GM19043 (cell line): ENCODE measurements around the gene SLC49A3.
A peak's percentile ranks its signal among the peaks of the same experiment; 100 is the strongest.
"Not testable (repeated sequence)": the region's sequence is repeated elsewhere in the genome, so short reads cannot be mapped to it uniquely, and the experiment has no call there.

Source experiments
- ATAC-seq: cut with Tn5 transposase; IDR thresholded peaks from one replicate; pipeline ENCODE4 v1.9.1; 2021; ENCODE audit warnings: low read depth; ENCODE audit not compliant: unreplicated experiment

Gene SLC49A3

DNA sequence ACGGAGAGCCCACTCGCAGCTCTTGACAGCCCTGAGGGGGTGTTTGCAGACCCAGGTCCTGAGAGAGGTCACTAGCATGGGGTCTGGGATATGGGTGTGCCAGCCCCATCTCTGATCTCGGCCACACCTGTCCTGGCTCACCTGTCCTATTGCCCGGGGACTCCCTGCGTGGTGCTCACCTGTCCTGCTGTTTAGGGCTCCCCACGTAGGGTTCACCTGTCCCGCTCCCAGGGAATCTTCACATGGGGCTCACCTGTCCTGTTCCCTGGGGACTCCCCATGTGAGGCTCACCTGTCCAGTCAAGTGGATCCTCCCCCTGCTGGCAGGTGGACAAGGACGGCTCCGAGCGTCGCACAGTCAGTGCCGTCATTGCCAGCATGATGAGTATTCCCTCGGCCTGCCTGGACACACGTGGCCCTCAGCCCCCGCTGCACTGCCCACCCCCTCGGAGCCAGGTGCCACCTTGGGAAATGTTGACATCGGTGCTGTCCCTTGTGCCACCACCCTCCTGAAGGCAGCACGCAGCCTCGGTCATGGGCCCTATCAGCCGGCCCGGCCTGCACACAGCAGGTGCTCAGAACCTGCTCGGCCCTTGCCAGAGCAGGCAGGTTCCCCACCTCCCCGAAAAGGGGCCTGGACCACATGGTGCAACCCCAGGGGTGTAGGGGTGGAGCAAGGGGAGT, 6.3 kb downstream of the SLC49A3 start:
- no peak for ATAC-seq

DNA sequence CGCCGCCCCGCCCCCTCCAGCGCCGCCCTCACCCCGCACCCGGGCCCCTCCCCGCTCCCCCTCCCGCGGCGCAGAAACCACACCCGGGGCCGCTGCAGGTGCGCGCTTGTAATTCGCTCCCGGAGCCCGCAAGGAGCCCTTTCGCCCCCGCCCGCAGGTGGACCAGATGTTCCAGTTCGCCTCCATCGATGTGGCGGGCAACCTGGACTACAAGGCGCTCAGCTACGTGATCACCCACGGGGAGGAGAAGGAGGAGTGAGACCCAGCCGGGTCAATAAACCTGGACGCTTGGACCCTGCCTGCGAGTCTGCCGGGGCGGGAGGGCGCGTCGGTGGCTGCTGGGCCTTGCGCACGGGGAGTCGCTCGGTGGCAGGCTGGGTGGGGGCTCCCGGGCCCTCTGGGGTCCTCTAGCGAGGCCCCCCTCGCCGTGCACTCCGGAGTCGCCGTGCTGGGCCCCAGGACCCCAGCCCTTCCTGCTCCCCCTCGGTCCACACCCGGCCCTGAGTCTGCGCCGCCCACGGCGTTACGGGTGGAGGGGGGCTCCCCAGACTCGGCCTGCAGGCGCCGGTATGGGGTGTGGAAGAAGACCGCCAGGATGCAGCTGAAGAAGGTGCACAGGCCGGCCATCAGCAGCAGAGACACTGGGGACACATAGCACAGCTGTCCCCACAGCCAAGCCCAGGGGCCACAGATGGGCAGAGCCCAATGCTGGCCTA, 7.1 kb downstream of the SLC49A3 start:
- no peak for ATAC-seq

DNA sequence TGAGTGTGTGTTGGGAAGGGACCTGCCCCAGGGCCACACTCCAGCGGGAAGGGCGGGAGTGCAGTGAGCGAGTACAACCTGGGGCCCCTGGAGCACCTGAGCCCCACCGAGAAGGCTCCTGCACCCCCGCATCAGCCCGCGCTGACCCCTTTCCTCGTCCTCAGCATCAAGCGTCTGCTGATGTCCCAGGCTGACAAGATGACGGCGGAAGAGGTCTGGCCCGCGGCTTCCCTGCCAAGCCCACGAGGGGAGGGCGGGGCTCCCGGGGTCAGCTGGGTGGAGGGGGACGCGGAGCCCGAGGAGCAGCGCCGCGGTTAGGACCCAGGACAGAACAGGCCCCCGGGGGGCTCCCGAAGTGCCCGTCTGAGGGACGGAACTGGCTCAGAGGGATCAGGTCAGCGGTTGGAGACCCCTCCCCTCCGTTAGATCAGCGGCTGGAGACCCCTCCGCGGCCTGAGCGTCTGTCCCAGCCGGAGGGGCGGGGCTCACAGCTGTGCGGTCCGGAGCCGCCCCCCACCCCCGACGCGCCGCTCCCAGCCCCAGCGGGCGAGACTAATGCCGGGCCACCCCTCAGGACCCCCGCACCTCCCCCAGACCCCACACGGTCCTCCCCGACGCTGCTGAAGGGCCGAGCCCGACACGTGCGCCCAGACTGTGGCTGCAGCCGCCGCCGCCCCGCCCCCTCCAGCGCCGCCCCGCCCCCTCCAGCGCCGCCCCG, 7.9 kb downstream of the SLC49A3 start:
- ATAC-seq, result no peak

DNA sequence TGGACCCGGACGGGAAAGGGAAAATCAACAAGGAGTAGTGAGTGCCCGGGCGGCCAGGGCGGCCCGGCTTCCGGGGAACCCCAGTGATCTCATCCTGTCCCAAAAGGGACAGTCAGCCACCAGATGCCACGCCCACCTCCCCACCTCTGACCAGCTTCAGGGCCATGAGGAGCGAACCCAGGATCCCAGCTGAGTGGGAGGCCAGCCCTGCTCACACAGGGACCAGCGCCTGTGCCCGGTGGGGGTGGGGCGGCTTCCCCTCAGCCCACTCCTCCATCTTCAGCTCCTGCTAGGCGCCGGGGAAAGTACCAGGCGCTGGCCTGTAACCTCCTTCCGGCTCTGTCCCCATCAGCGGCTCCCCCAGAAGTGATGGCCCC, 8.4 kb downstream of the SLC49A3 start:
- ATAC-seq, result no peak

DNA sequence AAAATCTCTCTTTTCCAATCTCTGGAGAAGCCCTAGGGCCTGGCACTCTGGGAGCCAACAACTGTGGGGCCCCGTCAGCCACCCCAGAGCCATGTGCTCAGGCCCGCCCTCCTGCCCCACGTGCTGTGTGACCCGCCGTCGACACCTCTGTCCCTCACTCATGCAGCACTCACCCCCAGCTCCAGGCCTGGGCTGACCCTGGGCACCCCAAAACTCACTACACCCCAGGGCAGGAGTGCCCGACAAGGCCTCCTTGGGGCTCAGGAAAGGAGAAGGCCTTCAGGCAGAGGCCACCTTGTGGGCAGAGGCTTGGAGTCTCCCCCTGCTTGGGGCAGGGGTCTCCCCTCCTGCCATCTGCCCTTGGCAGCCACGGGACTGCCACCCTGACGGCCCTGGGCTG, 8.9 kb downstream of the SLC49A3 start:
- no peak for ATAC-seq

DNA sequence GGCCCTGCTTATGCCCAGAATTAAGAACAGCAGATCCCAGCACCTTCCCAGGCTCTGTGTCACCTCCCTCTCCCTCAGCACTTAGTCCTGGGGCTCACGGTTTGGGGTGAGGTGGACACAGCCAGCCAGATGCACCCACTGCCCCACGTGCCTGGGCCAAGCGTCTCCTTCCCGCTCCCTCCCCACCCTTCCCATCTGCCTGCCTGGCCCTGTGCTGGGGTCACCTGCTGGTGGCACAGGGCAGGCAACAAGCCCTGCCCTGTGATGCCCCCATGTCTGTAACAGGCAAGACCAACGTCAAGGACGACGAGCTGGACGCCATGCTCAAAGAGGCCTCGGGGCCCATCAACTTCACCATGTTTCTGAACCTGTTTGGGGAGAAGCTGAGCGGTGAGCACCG, 9.3 kb downstream of the SLC49A3 start:
- ATAC-seq, result no peak

DNA sequence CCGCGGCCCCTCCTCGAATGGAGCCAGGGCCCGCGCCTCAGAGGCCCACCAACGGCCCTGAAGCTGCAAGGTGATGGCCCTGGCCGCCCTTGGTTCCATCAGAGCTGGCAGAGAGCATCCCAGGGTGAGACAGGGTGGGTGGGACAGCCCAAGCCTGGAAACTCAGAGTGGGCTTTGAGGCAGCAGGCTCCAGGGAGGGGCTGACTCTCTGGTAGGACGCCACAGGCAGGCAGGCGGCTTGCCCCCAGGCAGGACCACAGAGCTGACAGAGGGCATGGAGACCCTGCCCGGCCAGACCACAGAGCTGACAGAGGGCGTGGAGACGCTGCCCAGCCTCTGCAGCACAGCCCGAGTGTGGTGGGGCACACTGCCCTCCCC, 9.9 kb downstream of the SLC49A3 start:
- ATAC-seq, result no peak

DNA sequence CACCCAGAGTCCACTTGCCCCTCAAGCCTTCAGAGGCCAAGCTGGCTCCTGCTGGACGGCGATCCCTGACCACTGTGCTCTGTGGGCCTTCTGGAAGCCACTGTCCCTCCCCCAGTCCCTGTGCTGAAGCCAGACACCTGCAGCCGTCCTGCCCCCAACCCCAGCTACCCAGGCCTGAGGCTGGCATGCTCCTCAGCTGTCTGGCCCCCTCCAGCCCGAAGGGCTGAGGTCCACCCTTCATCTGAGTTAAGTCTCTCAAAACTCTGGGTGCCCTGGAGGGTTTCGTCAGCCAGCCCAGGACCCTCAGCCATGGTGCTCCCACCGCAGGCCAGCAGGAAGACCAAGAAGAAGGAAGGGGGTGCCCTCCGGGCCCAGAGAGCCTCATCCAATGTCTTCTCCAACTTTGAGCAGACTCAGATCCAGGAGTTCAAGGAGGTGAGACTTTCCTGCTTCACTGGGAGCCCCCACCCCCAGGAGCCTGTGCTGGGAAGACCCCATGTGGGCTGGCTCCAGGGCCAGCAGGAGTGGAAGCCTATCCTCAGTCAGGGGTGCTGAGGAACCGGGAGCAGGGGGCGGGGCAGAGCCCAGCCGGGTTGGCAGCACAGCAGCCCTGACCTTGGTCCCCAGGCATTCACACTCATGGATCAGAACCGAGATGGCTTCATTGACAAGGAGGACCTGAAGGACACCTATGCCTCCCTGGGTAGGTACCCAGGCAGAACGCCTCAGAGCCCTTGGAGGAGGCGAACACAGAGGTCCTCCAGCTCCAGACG, 10.4 kb downstream of the SLC49A3 start:
- no peak for ATAC-seq

DNA sequence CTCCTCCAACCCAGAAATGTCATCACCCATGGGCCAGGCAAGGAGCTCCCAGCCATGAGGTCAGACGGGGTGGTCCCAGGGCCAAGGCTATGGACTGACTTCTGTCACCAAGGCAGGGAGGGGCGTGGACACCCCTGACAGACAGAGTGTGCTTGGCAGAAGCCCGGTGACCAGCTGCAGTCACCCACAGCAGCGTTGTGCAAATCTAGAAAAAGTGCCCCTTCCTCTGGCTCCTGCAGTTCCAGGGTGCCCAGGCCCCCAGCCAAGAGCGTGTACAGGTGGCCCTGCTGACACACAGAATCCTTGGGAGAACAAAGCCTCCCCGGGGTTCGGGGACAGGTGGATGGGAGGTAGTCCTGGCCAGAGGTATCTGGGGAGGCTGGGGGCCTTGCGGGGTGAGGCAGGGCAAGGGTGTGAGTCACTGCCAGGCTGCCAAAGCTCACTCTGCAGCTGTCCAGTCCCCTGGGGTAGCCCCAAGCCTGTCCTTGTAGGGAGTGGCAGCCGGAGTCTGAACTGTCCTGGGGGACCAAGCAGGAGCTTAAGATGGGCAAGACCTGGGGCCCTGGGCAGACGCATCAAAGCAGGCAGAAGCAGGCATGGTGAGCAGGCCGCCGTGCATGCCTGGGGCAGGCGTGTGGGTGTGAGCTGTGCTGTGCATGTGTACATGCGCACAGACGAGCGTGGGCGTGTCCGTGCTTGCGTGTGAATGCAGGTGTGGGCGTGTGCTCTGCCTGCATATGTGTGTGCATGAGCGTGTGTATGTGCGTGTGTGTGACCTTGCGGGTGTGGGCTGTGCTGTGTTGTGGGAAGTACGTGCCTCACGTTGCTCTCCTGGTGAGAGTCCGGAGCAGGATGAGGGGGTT, 11.3 kb downstream of the SLC49A3 start:
- ATAC-seq, result no peak

DNA sequence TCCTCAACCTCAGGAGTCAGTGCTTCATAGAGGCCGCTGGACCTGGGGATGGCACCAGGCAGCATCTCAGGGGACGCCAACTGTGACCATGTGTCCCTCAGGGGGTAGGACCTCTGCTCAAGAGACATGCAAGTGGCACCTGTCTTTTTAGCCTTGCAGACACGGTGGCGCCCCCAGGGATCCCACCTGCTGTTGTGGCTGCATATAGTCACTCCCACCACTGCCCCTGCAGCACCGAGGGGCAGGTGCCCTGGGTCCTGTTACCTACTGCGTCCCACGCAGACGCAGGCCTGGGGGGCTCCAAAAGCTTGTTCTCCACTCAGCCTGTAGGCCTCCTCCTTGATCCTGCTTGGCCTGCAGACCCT, 12.1 kb downstream of the SLC49A3 start:
- ATAC-seq, result no peak

DNA sequence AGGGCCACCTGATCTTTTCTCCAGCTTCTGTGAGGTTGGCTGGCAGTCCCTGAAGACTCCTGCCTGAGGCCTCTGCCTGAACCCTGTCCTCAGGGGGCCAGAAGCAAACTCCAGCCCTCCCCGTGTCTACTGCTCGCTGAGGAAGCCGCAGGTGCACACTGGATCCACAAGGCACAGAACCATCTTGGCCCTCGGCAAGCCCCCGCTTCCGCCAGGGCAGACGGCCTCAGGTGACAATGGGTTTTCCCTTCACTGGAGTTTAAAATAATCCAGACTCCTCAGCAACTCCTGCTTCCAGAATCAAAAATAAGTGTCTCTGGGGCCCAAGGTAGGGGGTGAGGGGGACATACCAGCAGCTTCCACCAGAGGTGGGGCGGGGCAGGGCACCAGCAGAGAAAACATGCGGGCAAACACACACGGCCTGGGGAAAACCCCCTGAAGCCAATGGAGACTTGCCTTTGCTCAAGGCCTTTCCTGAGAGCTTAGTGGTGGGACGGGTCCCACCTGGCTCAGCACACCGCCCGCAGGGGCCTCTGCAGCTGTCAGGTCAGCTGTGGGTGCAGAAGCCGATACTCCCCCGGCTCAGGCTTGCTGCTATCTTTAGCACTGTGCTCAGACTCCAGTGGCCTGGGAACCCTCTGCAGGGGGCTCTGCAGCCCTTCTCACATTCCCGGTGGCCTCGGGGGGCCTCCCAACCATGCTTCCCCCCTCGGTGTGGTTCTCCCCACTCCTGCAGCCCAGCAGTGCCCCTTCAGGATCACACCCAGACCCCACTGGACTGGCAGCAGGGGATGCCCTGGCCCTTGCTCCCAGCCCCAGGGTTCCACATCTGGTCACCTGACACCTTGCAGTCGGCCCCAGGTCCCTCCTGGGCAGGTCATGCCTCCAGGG, 12.7 kb downstream of the SLC49A3 start:
- ATAC-seq, result peak; percentile 27

DNA sequence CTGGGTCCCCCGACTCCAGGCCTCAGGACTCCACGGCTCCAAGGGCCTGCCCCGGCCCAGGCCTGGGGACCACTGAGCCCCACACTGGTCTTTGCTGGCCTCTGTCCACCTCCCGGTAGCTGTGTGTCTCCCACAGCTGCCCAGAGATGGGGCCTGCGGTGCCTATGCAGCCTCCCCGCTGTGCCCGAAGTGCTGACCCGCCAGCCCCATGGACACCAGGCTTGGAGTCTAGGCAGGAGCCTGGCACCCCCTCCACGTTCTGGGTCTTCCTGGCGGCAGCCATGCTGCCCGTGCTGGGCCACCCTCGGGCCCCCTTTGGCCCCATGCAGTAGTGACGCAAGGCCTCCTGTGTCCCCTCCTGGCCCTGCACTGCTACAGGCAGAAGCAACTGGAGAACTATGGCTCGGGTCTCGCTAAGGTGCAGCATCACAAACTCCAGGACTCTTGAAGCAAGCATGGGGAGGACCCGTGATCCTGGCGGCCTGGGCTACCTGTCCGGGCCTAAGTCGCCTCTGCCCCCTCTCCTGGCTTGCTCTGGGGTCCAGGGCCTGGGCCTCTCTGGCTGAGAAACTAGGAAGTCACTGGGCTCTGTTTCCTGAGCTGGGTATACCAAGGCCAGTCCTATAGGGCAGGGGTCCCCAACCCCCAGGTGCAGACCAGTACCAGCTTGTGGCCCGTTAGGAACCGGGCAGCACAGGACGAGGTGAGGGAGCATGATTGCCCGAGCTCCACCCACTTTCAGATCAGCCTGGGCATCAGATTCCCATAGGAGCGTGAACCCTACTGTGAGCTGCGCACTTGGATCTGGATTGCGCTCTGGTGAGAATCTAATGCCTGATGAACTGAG, 13.7 kb downstream of the SLC49A3 start:
- no peak for ATAC-seq

DNA sequence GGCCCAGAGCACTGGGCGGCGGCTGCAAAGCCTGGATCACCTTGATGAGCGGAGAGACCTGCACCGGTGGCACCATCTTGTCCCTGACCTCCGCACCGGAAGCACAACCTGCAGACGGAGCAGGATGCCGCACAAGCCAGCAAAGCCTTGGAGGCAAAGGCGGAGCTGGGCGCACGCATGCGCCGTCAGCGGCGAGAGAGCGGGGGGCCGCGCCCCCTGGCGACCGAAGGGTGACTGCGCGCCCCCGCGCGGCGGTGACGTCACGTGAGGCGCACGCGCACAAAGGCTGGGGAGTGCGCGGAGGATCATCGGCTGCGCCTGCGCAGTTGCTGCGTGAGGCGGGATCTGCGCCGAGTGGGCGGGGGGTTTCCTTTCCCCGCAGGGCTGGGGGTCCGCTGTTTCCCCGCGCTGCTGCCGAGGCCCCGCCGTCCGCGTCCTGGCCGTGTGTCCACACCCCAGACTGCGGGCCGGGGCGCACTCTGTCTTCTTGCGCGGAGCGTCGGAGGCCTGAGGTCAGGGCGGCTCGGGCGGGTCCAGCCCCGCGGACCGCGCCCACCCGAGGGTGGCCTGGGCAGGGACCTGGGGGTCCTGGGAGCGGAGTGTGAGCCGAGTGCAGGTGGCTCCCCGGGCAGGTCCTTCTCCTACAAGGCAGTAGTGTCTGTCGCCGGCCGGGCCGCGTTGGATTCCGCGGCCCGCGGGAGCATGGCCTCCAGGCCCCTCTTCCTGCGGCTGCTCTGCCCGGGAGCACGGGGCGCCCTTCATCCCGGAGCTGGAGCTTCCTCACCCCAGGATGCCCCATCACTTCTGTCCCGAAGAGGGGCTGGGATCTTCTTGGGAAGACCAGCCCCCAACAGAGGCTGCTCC, 14.5 kb downstream of the SLC49A3 start, which contains the start of the genes ATP5ME and MYL5:
Gene ATP5ME (minus strand): TSS at position 105 of the 864 bp plus-strand sequence. CDS start 29 bp downstream, at position 76.
Gene MYL5 (plus strand): TSS at position 371 of the 864 bp plus-strand sequence. CDS start 3,485 bp downstream, outside the sequence.
- peak; percentile 73 for ATAC-seq

DNA sequence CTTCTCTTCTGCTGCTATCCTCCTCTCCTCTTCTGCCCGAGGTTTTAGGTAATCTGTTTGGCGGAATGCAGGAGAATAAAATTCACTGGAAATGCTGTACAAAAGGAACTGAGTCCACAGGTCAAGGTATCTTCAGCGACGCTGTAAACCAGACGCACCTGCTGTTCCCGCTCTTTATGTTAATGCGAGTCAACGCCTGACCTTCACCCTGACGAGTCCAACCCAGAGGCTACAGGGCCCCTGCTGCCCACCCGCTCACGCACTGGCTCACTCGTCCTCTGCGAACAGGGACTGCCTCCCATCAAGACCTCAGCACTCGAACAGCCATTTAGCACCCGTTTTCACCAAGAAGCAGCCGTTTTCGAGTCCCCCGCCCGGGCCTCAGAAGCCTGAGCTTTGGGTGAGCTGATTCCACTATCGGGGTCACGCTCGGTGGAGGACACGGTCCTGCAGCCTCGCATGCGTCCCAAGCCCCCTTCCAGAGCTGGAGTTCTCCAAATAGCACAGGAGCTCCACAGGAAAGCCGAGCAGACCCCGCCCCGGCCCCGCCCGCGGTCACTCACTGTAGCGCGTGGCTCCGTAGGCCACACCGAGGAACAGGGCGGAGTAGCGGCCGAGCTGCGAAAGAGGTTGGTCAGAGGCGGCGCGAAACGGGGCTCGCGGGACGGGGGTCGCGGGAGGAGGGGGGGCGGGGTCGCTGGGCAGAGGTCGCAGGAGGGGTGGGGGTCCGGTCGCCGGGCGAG, 15.4 kb downstream of the SLC49A3 start:
- no peak for ATAC-seq

DNA sequence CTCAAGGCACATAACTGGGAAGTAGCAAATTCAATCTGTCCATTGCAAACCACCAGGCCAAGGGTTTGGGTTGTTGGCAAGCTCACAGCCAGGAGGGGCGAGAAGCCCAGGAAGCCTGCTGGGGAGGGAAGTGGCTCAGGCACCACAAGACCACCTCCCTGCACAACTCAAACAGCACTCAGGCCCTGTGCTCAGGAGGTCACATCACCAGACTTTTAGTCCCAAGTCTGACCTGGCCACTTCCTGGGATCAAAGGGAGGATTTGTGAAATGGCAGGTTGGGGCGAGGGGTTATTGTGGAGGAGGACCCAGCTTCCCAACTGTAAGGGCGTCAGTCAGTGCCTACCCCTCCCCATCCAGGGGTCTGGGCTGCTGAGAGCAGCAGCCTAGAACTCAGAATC, 17.2 kb downstream of the SLC49A3 start:
- ATAC-seq, result no peak

DNA sequence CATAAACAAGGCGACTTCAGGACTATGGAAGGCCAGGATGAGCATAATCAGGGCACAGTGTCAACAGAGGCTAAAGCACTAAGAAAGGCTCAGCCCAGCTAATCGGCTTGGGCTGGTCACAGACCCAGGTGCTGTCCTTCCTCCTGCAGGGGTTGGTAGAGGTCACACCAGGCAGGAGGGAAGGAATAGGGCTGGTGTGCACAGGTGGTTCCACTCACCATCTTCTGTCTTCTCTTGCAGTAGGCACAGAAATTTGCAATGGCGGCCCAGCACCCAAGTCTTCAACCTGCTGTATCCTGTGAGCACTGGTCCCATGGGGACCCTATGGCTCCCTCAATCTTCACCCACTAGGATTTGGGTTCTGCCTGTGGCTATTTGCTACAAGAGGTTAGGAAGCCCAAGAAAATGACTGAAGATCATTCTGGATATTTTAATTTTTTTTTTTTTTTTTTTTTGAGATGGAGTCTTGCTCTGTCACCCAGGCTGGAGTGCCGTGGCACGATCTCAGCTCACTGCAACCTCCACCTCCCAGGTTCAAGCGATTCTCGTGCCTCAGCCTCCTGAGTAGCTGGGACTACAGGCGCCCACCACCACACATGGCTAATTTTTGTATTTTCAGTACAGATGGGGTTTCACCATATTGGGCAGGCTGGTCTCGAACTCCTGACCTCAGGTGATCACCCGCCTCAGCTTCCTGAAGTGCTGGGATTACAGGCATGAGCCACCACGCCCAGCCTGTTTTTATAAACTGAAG, 19.0 kb downstream of the SLC49A3 start:
- not testable (repeated sequence) for ATAC-seq
